ENCODE measurements around the gene NRXN2.

The NRXN2 gene

DNA sequence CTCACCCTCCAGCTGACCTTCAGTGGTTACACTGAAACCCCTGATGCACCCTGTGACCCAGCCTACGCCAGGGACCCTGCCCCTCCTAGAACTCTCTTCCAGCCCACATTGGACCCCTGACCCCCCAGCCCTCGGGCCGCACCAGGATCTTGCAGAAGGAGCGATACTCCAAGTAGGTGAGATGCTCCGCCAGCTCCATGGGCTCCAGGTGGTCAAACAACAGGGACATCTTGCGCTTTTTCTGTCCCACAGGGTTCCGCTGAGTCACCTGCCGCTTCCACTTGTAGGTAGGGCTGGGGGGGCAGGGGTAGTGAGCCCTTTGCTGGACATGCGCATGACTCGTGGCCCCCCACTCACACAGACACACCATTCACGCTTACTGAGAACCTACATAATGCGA is 16.9 kb upstream of the NRXN2 start:
- Histone ChIP-seq H3K36me3 (ENCODE audit: insufficient read depth, low read length) (peaks cover 25% of the 10 kb centered on the region), H3K4me1 (ENCODE audit: insufficient read depth, low read length) (peaks cover 26% of the 10 kb centered on the region), H3K9me3 (ENCODE audit: low read length) (no peaks in the 10 kb centered on the region), H3K9ac (ENCODE audit: low read length) (no peak overlapping the region), H3K27me3 (ENCODE audit: control insufficient read depth in 1 of 2, insufficient read depth in 2 of 2, low read length in 2 of 2) (peaks cover 0 to 7% of the 10 kb centered on the region in 2 donors), H3K4me3 (ENCODE audit: low read depth in 1 of 2, low read length in 2 of 2) (no peak overlapping the region), H3K27ac (ENCODE audit: low read depth, low read length) (no peak overlapping the region)

DNA sequence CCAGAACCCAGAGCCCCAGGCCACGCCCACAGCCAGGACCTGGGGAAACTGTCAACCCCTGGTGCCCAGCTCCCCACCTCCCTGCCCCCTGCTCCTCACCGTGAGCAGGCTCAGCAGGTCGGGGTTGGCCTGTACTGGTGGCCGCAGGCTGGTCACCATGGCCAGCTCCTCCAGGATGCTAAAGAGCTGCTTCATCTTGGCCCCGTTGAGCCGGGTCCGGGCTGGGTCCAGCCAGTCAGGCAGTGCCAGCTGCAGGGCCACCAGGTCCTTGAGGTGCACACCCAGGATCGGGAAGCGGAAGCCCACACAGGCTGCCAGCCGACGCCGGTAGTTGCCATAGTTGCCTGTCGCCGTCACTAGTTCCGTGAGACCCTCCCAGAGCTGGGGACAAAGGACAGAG is 13.7 kb upstream of the NRXN2 start:
- H3K4me3 ChIP-seq (ENCODE audit: low read depth in 1 of 2, low read length in 2 of 2): no peak overlapping the region
- no peaks in the 10 kb centered on the region for H3K27me3 ChIP-seq (ENCODE audit: control insufficient read depth in 1 of 2, insufficient read depth in 2 of 2, low read length in 2 of 2)
- H3K27ac ChIP-seq (ENCODE audit: low read depth, low read length): no peak overlapping the region
- no peak overlapping the region for H3K9ac ChIP-seq (ENCODE audit: low read length)
- peaks cover 36% of the 10 kb centered on the region for H3K36me3 ChIP-seq (ENCODE audit: insufficient read depth, low read length)
- H3K9me3 ChIP-seq (ENCODE audit: low read length): no peaks in the 10 kb centered on the region
- peaks cover 4% of the 10 kb centered on the region for H3K4me1 ChIP-seq (ENCODE audit: insufficient read depth, low read length)

GRCh38 chr11:64735725-64736259 is 12.8 kb upstream of the NRXN2 start:
- H3K27me3 ChIP-seq (ENCODE audit: control insufficient read depth in 1 of 2, insufficient read depth in 2 of 2, low read length in 2 of 2): no peaks in the 10 kb centered on the region
- H3K9me3 ChIP-seq (ENCODE audit: low read length): no peaks in the 10 kb centered on the region
- H3K9ac ChIP-seq (ENCODE audit: low read length): no peak overlapping the region
- H3K4me3 ChIP-seq (ENCODE audit: low read depth in 1 of 2, low read length in 2 of 2): no peak overlapping the region
- H3K36me3 ChIP-seq (ENCODE audit: insufficient read depth, low read length): peaks cover 39% of the 10 kb centered on the region
- H3K4me1 ChIP-seq (ENCODE audit: insufficient read depth, low read length): no peaks in the 10 kb centered on the region
- H3K27ac ChIP-seq (ENCODE audit: low read depth, low read length): no peak overlapping the region

DNA sequence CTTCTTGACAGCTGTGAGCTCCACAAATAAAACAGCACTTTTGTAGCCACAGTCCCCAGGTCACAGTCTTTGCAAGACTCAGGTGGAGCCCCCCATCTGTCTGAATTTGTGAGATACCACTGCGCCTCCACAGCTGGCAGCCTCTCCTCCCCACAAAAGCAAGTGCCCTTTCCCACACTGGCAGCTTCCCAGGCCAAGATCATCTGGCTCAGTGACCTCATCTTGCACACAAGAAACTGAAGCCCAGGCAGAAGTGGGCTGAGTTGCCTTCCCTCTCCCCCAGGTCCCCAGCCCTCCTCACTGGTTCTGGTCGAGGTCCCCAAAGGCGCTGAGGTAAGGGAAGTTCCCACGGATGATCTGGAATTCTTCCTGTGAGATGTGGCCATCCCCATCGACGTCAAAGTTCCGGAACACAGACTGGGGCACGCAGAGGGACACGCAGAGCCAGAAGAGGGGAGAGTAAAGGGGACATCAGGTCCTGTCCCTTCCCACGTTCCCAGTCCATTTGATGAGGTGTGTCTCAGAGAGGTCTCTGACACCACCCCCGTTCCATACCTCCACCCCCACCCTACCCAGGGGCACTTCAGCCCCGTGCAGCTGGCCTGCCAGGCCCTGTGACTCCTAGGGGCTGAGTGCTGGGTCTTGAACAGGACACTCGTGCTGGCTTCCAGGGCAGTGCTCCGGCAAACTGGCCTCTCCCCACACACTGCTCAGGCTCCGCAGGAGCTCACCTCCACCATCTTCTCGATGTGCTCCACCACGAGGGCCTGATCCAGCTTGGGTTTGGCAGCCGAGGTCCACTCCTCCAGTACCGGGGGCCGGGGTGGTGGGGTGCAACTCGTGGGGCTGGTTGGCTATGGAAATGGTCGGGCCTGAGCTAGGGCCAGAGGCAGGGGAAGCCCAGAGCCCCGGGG is 12.1 kb upstream of the NRXN2 start:
- H3K27me3 ChIP-seq (ENCODE audit: control insufficient read depth in 1 of 2, insufficient read depth in 2 of 2, low read length in 2 of 2): no peaks in the 10 kb centered on the region
- H3K27ac ChIP-seq (ENCODE audit: low read depth, low read length): no peak overlapping the region
- H3K9ac ChIP-seq (ENCODE audit: low read length): no peak overlapping the region
- H3K9me3 ChIP-seq (ENCODE audit: low read length): no peaks in the 10 kb centered on the region
- no peak overlapping the region for H3K4me3 ChIP-seq (ENCODE audit: low read depth in 1 of 2, low read length in 2 of 2)
- peaks cover 44% of the 10 kb centered on the region for H3K36me3 ChIP-seq (ENCODE audit: insufficient read depth, low read length)
- H3K4me1 ChIP-seq (ENCODE audit: insufficient read depth, low read length): no peaks in the 10 kb centered on the region

DNA sequence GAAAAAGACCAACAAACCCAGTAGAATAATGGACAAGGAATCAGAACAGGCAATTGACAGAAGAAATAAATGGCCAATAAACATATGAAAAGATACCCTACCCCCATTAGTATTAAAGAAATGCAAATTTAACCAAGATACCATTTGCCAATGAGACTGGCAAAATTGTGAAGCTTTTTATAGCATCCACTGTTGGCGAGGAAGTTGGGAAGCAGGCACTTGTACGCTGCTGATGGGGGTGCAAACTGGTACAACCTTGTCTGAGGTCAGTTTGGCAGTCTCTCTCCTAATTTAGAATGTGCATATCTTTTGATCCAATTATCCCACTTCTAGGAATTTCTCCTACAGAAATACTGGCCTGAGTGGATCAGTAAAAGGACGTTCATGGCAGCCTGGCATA is 8.6 kb upstream of the NRXN2 start:
- Histone ChIP-seq H3K9me3 (ENCODE audit: low read length) (no peaks in the 10 kb centered on the region), H3K36me3 (ENCODE audit: insufficient read depth, low read length) (peaks cover 41% of the 10 kb centered on the region)

GRCh38 chr11:64729851-64730382 is 6.9 kb upstream of the NRXN2 start:
- Histone ChIP-seq H3K27ac (ENCODE audit: low read depth, low read length) (no peak overlapping the region), H3K27me3 (ENCODE audit: control insufficient read depth in 1 of 2, insufficient read depth in 2 of 2, low read length in 2 of 2) (no peaks in the 10 kb centered on the region), H3K9ac (ENCODE audit: low read length) (no peak overlapping the region), H3K9me3 (ENCODE audit: low read length) (no peaks in the 10 kb centered on the region), H3K4me1 (ENCODE audit: insufficient read depth, low read length) (no peaks in the 10 kb centered on the region), H3K4me3 (ENCODE audit: low read depth in 1 of 2, low read length in 2 of 2) (no peak overlapping the region), H3K36me3 (ENCODE audit: insufficient read depth, low read length) (peaks cover 24% of the 10 kb centered on the region)

More for the DNA sequence above, 8.6 kb upstream of the NRXN2 start:
- no peaks in the 10 kb centered on the region for H3K4me1 ChIP-seq (ENCODE audit: insufficient read depth, low read length)
- no peak overlapping the region for H3K4me3 ChIP-seq (ENCODE audit: low read depth in 1 of 2, low read length in 2 of 2)
- no peak overlapping the region for H3K9ac ChIP-seq (ENCODE audit: low read length)
- no peaks in the 10 kb centered on the region for H3K27me3 ChIP-seq (ENCODE audit: control insufficient read depth in 1 of 2, insufficient read depth in 2 of 2, low read length in 2 of 2)
- H3K27ac ChIP-seq (ENCODE audit: low read depth, low read length): no peak overlapping the region

DNA sequence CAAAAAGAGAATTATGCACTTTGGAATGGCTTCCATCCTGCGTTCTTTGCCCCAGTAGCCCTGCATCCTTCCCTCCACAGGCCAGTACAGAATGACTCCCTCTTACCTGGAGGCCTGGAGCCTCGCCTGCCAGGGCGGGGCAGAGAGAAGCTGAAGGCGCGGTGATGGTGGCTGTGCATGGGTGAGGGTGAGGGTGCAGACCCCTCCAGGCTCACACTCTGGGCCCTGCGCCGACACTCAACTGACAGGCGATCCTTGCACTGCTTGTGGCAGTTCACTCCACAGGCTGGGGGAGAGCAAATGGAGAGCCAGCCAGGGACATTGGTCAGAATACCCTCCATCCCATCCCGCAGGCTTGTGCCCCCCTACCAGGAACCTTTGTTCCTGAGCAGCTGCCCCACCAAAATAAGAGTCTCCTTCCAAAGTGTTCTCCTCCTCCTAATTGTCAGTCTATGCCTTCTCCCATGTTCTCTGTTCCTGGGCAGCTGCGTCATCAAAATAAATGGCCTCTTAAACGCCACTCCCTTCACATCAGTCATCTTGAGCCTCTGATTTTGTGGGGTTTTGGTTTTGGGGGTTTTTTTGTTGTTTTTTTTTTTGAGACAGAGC is 5.9 kb upstream of the NRXN2 start:
- H3K4me3 ChIP-seq (ENCODE audit: low read depth in 1 of 2, low read length in 2 of 2): no peak overlapping the region
- H3K9me3 ChIP-seq (ENCODE audit: low read length): no peaks in the 10 kb centered on the region
- no peak overlapping the region for H3K27ac ChIP-seq (ENCODE audit: low read depth, low read length)
- H3K36me3 ChIP-seq (ENCODE audit: insufficient read depth, low read length): peaks cover 17% of the 10 kb centered on the region
- H3K9ac ChIP-seq (ENCODE audit: low read length): no peak overlapping the region
- no peaks in the 10 kb centered on the region for H3K4me1 ChIP-seq (ENCODE audit: insufficient read depth, low read length)
- no peaks in the 10 kb centered on the region for H3K27me3 ChIP-seq (ENCODE audit: control insufficient read depth in 1 of 2, insufficient read depth in 2 of 2, low read length in 2 of 2)

GRCh38 chr11:64726867-64727530 is 4.0 kb upstream of the NRXN2 start:
- peaks cover 0 to 5% of the 10 kb centered on the region in 2 donors for H3K27me3 ChIP-seq (ENCODE audit: control insufficient read depth in 1 of 2, insufficient read depth in 2 of 2, low read length in 2 of 2)
- H3K9ac ChIP-seq (ENCODE audit: low read length): no peak overlapping the region
- no peak overlapping the region for H3K4me3 ChIP-seq (ENCODE audit: low read depth in 1 of 2, low read length in 2 of 2)
- no peak overlapping the region for H3K27ac ChIP-seq (ENCODE audit: low read depth, low read length)
- no peaks in the 10 kb centered on the region for H3K4me1 ChIP-seq (ENCODE audit: insufficient read depth, low read length)
- H3K36me3 ChIP-seq (ENCODE audit: insufficient read depth, low read length): peaks cover 16% of the 10 kb centered on the region
- H3K9me3 ChIP-seq (ENCODE audit: low read length): no peaks in the 10 kb centered on the region

- H3K36me3 ChIP-seq (ENCODE audit: insufficient read depth, low read length): peaks cover 11% of the 10 kb centered on the region
- peaks cover 0 to 13% of the 10 kb centered on the region in 2 donors for H3K27me3 ChIP-seq (ENCODE audit: control insufficient read depth in 1 of 2, insufficient read depth in 2 of 2, low read length in 2 of 2)
- no peaks in the 10 kb centered on the region for H3K9me3 ChIP-seq (ENCODE audit: low read length)
- H3K4me3 ChIP-seq (ENCODE audit: low read depth in 1 of 2, low read length in 2 of 2): no peak overlapping the region
- H3K27ac ChIP-seq (ENCODE audit: low read depth, low read length): no peak overlapping the region
- H3K9ac ChIP-seq (ENCODE audit: low read length): no peak overlapping the region
- H3K4me1 ChIP-seq (ENCODE audit: insufficient read depth, low read length): no peaks in the 10 kb centered on the region
Observed at GRCh38 chr11:64726211-64726641, 3.2 kb upstream of the NRXN2 start.

DNA sequence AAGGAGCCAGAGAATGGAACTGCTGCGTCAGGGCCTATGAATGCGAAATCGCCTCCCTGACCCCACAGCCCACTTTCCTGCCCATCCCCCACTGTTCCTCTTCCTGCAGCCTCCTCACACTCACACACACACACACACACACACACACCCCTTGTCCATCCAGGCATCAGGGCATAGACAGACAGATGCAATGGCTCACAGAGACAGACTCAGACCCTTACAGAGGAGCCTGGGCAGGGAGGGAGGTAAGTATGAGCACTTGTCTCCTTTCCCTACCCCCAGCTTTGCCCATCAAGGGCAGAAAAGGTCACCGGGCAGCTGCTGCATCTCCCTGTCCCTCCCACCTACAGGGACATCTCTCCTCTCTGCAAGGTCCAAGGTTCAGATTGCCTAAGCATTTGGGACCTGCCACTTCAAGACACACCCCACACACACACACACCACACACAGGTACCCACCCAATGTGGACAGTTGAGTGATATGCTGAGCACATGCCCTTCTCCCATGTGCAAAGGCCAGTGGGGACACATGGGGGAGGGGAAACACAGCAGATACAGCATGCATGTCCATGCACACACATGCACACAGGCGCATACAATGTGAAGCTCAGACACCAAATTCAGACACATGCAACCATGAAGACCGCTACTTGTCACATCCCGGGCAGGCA is 2.0 kb upstream of the NRXN2 start:
- no peaks in the 10 kb centered on the region for H3K4me1 ChIP-seq (ENCODE audit: insufficient read depth, low read length)
- no peak overlapping the region for H3K27ac ChIP-seq (ENCODE audit: low read depth, low read length)
- no peak overlapping the region for H3K9ac ChIP-seq (ENCODE audit: low read length)
- no peak overlapping the region for H3K4me3 ChIP-seq (ENCODE audit: low read depth in 1 of 2, low read length in 2 of 2)
- peaks cover 0 to 25% of the 10 kb centered on the region in 2 donors for H3K27me3 ChIP-seq (ENCODE audit: control insufficient read depth in 1 of 2, insufficient read depth in 2 of 2, low read length in 2 of 2)
- peaks cover 5% of the 10 kb centered on the region for H3K36me3 ChIP-seq (ENCODE audit: insufficient read depth, low read length)
- no peaks in the 10 kb centered on the region for H3K9me3 ChIP-seq (ENCODE audit: low read length)

All from muscle layer of colon (tissue), 2 donors.